Stimulated activated CD4-positive, alpha-beta T cell treated with anti-CD3 and anti-CD28 coated beads, Interleukin-2, amount 100 ng/mL, for 48 hours (primary cell): Measurements from ENCODE around the gene PNN.
"Not testable (repeated sequence)": the region's sequence is repeated elsewhere in the genome, so short reads cannot be mapped to it uniquely, and the experiment has no call there.

Source experiments
- DNase-seq, 2 donors: peaks; one replicate each; pipeline ENCODE4 v3.0.0-alpha.2; 2020

The PNN gene

GRCh38 chr14:39181026-39181692 is 6.1 kb downstream of the PNN start:
- no peak for DNase-seq

- no peak for DNase-seq
Observed at GRCh38 chr14:39181693-39182047, 6.6 kb downstream of the PNN start.

DNA sequence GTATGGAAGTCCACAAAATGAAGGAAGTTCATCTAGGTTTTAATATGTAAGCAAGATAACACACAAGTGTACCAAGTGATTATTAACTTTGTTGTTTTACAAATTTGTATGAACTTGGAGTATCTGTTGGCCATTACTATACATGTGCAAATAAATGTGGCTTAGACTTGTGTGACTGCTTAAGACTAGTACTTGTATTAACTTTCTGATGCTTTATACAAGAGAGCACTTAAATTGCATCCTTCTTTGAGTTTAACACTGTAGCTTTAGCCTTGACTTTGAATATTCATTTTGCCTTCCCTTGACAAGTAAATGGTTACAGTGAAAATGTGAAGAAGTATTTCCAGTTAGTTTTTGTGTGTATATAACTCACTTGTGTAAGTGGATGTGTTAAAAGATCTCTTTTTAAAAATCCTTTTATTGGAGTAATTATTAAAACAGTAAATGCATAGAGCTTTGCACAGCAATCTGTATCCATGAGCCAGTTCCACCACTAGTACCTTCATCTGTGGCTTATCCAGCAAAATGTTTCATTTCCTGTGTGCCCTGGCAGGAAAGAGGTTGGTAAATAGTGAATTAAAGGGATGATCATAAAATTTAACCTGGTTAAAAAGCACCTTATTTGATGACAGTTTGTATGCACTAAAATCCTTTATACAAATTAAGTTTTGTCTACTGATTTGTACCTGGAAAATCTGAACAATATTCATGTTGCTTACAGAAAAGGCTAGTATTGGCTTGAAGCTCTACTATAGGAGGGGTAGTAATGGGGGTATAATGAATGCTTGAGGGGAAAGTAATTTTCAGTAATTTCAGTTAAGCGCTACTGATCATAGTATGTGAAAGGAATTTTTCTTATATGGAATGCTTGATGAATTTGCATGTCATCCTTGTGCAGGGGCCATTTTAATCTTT is 8.0 kb downstream of the PNN start:
- DNase-seq: no peak

- DNase-seq: not testable (repeated sequence)
Observed at GRCh38 chr14:39183685-39184003, 8.6 kb downstream of the PNN start.

DNA sequence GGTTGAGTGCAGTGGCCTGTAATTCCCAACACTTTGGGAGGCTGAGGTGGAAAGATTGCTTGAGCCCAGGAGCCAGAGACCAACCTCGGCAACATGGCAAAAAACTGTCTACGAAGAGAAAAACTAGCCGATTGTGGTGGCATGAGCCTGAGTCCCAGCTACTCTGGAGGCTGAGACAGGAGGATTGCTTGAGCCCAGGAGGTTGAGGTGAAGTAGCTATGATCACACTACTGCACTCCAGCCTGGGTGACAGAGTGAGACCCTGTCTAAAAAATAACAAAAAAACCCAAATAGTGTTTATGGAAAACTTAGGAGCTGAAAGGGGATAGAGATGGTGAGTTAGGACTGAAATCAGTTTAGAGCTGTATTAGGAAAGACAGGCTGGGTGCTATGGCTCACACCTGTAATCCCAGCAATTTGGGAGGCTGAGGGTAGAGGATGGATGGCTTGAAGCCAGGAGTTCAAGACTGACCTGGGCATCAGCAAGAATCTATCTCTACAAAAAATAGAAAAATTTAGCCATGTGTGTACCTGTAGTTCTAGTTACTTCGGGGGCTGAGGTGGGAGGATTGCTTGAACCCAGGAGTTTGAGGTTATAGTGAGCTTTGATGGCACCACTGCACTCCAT is 9.7 kb downstream of the PNN start:
- DNase-seq: no peak

GRCh38 chr14:39185256-39186049 is 10.4 kb downstream of the PNN start:
- DNase-seq: no peak

- no peak for DNase-seq
Observed at GRCh38 chr14:39186941-39187525, 12.0 kb downstream of the PNN start.

- no peak for DNase-seq
Observed at GRCh38 chr14:39203659-39204606, 28.9 kb downstream of the PNN start.

- DNase-seq: not testable (repeated sequence)
Observed at GRCh38 chr14:39207430-39207829, 32.4 kb downstream of the PNN start.

DNA sequence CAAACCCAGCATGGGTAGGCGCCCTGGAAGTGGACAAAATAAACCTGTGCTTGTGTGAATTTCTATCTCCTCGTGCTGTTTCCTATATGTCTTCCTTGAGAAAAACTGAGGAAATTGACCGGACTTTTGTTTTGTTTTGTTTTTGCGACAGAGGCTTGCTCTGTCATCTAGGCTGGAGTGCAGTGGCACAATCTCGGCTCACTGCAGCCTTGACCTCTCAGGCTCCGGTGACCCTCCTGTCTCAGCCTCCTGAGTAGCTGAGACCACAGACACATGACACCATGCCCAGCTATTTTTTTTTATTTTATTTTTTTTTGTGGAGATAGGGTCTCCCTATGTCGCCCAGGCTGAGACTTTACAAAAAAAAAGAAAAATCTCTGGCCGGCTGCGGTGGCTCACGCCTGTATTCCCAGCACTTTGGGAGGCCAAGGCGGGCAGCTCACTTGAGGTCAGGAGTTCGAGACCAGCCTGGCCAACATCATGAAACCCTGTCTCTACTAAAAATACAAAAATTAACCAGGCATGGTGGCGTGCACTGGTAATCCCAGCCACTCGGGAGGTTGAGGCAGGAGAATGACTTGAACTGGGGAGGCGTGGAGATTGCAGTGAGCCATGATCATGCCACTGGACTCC is 36.2 kb downstream of the PNN start:
- no peak for DNase-seq

DNA sequence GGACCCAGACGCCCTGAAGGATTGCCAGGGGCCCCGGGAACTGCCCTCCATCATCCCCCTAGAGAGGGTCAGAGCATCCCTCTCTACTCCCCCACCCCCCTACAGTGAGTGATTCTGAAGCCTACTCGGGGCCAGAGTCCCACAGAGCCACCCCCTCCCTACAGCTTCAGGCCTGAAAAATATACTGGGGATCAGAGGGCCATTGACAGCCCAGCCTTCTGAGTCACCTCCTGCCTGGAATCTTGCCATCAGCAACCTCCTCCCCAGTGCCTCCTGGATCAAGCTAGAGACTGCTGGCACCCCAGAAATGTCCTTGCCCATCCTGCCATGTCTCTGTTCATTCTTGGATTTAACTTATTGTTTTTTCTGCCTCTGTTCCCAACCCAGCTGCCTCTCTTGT is 37.0 kb downstream of the PNN start:
- no peak for DNase-seq

DNA sequence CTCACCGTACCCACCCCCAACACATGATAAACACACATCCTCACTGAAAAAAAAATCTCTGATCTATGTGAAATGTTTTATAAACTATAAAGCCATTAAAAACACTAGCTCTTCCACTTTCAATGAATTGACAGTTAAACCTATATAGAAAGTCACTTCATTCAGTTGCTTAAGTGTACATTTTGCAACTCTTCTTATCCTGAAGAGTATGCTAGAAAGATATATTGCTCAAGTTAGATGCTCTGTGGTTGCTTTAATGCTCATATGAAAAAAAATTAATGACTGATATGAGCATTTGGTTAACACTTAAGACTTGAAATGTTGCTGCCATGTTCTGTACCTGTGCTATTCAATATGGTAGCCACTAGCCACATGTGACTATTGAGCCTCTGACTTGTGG is 37.6 kb downstream of the PNN start:
- DNase-seq: no peak

DNA sequence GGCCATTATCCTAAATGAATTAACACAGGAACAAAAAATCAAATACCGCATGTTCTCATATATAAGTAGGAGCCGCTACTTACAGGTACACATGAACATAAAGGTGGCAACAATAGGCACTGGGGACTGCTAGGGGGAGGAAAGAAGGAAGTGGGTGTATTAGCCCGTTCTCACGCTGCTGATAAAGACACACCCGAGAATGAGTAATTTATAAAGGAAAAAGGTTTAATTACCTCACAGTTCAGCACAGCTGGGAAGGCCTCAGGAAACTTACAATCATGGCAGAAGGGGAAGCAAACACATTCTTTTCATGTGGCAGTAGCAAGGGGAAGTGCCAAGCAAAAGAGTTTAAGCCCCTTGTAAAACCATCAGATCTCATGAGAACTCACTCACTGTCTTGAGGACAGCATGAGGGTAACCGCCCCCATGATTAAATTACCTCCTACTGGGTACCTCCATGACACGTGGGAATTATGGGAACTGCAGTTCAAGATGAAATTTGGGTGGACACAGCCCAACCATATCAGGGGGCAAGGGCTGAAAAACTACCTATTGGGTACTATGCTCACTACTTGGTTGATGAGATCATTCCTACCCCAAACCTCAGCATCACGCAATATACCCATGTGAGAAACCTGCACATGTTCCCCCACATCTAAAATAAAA is 42.3 kb downstream of the PNN start:
- no peak for DNase-seq

- no peak for DNase-seq
Observed at GRCh38 chr14:39218171-39218769, 43.2 kb downstream of the PNN start.

GRCh38 chr14:39219075-39219499 is 44.0 kb downstream of the PNN start:
- no peak for DNase-seq

- not testable (repeated sequence) for DNase-seq
Observed at GRCh38 chr14:39220473-39220872, 45.4 kb downstream of the PNN start.

GRCh38 chr14:39228044-39228443 is 53.0 kb downstream of the PNN start:
- no peak for DNase-seq

GRCh38 chr14:39228509-39229221 is 53.6 kb downstream of the PNN start:
- DNase-seq: peak; percentile 21 to 22

DNA sequence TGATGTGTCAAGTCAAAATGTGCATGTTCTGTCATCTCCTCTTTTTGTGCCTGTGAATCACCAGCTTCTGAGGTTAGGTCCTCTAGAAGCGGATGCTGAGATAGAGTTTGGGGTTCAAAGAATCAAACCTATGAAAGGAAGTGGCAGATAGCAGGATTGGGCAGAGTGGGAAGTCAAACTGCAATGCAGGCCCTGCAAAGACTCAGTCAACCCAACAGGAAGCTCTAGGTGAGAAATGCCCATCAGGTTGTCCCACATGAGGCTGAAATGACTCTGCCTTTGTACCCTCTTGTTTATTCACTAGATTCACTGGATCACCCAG is 54.1 kb downstream of the PNN start:
- peak; percentile 38 to 40 for DNase-seq
